Smooth muscle cell (in vitro differentiated cells): Measurements from ENCODE around the gene CFAP299. TPM values are rescaled to one million over a fixed set of nuclear protein-coding genes. Genes with fewer than 3 reads are reported as not detected.

Source experiments
- DNase-seq: peaks from one replicate; lab custom pipeline; 2025; ENCODE audit not compliant: unreplicated experiment; lab: John Stamatoyannopoulos, UW
- H2AFZ ChIP-seq: fragments of 200-600 bp; sonication (generic); 2 replicates; pipeline ENCODE4 v1.6.0; 2016; ENCODE audit warnings: antibody characterized with exemption, low read depth, mild to moderate bottlenecking
- H3F3A ChIP-seq: fragments of 200-600 bp; sonication (generic); 2 replicates; pipeline ENCODE4 v1.6.0; 2017; ENCODE audit warnings: antibody characterized with exemption, low read depth
- H3K27ac ChIP-seq: fragments of 200-600 bp; sonication (generic); 2 replicates; pipeline ENCODE4 v1.5.1; 2016; ENCODE audit warnings: low read depth, mild to moderate bottlenecking
- H3K27me3 ChIP-seq: fragments of 200-600 bp; sonication (generic); 2 replicates; pipeline ENCODE4 v1.6.1; 2016; ENCODE audit warnings: low read depth, mild to moderate bottlenecking
- H3K36me3 ChIP-seq: fragments of 200-600 bp; sonication (generic); 2 replicates; pipeline ENCODE4 v1.5.1; 2016; ENCODE audit warnings: low read depth
- H3K4me1 ChIP-seq: fragments of 200-600 bp; sonication (generic); 2 replicates; pipeline ENCODE4 v1.5.1; 2016; ENCODE audit warnings: low read depth
- H3K4me2 ChIP-seq: fragments of 200-600 bp; sonication (generic); 2 replicates; pipeline ENCODE4 v1.6.0; 2016; ENCODE audit warnings: mild to moderate bottlenecking
- H3K4me3 ChIP-seq: fragments of 200-600 bp; sonication (generic); 2 replicates; pipeline ENCODE4 v1.5.1; 2016; ENCODE audit warnings: mild to moderate bottlenecking
- H3K79me2 ChIP-seq: fragments of 200-600 bp; sonication (generic); 2 replicates; pipeline ENCODE4 v1.6.0; 2016; ENCODE audit warnings: low read depth, mild to moderate bottlenecking
- H3K9ac ChIP-seq: fragments of 200-600 bp; sonication (generic); 2 replicates; pipeline ENCODE4 v1.6.0; 2016; ENCODE audit warnings: low read depth
- H3K9me3 ChIP-seq: fragments of 200-600 bp; sonication (generic); replicated peaks from 2 replicates; pipeline ENCODE4 v1.5.1; 2016; ENCODE audit warnings: low read depth
- H4K20me1 ChIP-seq: fragments of 200-600 bp; sonication (generic); 2 replicates; pipeline ENCODE4 v1.6.0; 2016; ENCODE audit warnings: low read depth
- CTCF ChIP-seq: fragments of 200-600 bp; sonication (generic); IDR thresholded peaks from 2 replicates; pipeline ENCODE4 v1.5.1; 2017; ENCODE audit warnings: borderline replicate concordance, mild to moderate bottlenecking, antibody characterized with exemption; ENCODE audit not compliant: insufficient read depth, poor library complexity, severe bottlenecking
- WGBS: methylation state at CpG from one replicate; pipeline ENCODE4 v1.1.7; 2016; ENCODE audit warnings: low lambda C conversion rate; 5-methylcytosine and 5-hydroxymethylcytosine counted together
- polyA plus RNA-seq: library from polyadenylated mRNA; unstranded; fragments of >200 nt; fragmentation: Nextera tagmentation; extraction: Ambion mirVana; gene quantifications from 2 replicates; pipeline ENCODE4 v1.2.1, GENCODE V29; 2016
- total RNA-seq: library from RNA; depleted of rRNA; stranded (reverse); fragments of >200 nt; gene quantifications from 2 replicates; pipeline ENCODE4 v1.2.3, GENCODE V29; 2014

The CFAP299 gene
- total and polyA plus RNA-seq, 2 experiments from 2014 or later = not detected

GRCh38 chr4:80390178-80390577 lies 54.6 kb downstream of the CFAP299 start:
- Histone ChIP-seq H3K4me1 (no peaks in the 10 kb centered on the region), H3K4me2 (no peak overlapping the region), H3K9ac (no peak overlapping the region), H3K4me3 (no peak overlapping the region), H3K36me3 (no peaks in the 10 kb centered on the region), H3K9me3 (no peaks in the 10 kb centered on the region), H3K79me2 (no peaks in the 10 kb centered on the region), H2AFZ (no peak overlapping the region), H3K27ac (no peak overlapping the region), H3F3A (no peaks in the 10 kb centered on the region), H4K20me1 (no peaks in the 10 kb centered on the region), H3K27me3 (no peaks in the 10 kb centered on the region)
- no peak for TF ChIP-seq CTCF
- 90% methylated on average over 2 of the region's 2 CpGs for WGBS
- DNase-seq = no peak

- no peak overlapping the region for H3K9ac ChIP-seq
- no peak overlapping the region for H2AFZ ChIP-seq
- TF ChIP-seq CTCF = no peak
- DNase-seq = no peak
- H4K20me1 ChIP-seq = no peaks in the 10 kb centered on the region
- H3K9me3 ChIP-seq = no peaks in the 10 kb centered on the region
- no peaks in the 10 kb centered on the region for H3K36me3 ChIP-seq
- no peaks in the 10 kb centered on the region for H3K4me1 ChIP-seq
- 71% methylated on average over 4 of the region's 4 CpGs for WGBS
- no peak overlapping the region for H3K27ac ChIP-seq
- H3F3A ChIP-seq = no peaks in the 10 kb centered on the region
- H3K4me3 ChIP-seq = no peak overlapping the region
- no peaks in the 10 kb centered on the region for H3K79me2 ChIP-seq
- no peak overlapping the region for H3K4me2 ChIP-seq
- H3K27me3 ChIP-seq = no peaks in the 10 kb centered on the region
These were observed 57.9 kb downstream of the CFAP299 start for GRCh38 chr4:80393246-80393969.

DNA sequence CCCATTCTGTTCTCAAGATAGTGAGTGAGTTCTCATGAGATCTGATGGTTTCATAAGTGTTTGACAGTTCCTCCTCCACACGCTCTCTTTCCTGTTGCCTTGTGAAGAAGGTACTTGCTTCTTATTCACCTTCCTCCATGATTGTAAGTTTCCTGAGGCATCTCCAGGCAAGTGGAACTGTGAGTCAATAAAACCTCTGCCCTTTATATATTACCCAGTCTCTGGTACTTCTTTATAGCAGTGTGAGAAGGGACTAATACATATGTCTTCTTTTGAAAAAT lies 58.4 kb downstream of the CFAP299 start:
- no peak for DNase-seq
- 93% methylated on average over 1 of the region's 1 CpG for WGBS

More for the DNA sequence above, 58.4 kb downstream of the CFAP299 start:
- no peaks in the 10 kb centered on the region for H3K9me3 ChIP-seq
- H3K4me2 ChIP-seq = no peak overlapping the region
- H3F3A ChIP-seq = no peaks in the 10 kb centered on the region
- no peak overlapping the region for H2AFZ ChIP-seq
- no peaks in the 10 kb centered on the region for H3K27me3 ChIP-seq
- H3K4me3 ChIP-seq = no peak overlapping the region
- TF ChIP-seq CTCF = no peak
- H3K27ac ChIP-seq = no peak overlapping the region
- no peaks in the 10 kb centered on the region for H4K20me1 ChIP-seq
- no peaks in the 10 kb centered on the region for H3K4me1 ChIP-seq
- H3K79me2 ChIP-seq = no peaks in the 10 kb centered on the region
- H3K9ac ChIP-seq = no peak overlapping the region
- no peaks in the 10 kb centered on the region for H3K36me3 ChIP-seq
